HEK293 (cell line): Measurements from ENCODE around the gene PANX1.

Source experiments
- CTCF ChIA-PET: fragments of 350-600 bp; formaldehyde crosslinking; extraction: SDS; loops from one replicate; lab custom pipeline; 2021; ENCODE audit warnings: antibody characterized with exemption; lab: Yijun Ruan, JAX
- POLR2A ChIA-PET: fragments of 300-600 bp; formaldehyde crosslinking; extraction: SDS; loops from one replicate; lab custom pipeline; 2020; ENCODE audit warnings: antibody characterized with exemption, inconsistent platforms; lab: Yijun Ruan, JAX
- H3K27ac ChIP-seq: fragments of 200-500 bp; sonication (Bioruptor generic); 2 replicates; pipeline ENCODE4 v1.5.1; 2014; ENCODE audit warnings: low read depth, low read length, control low read depth, inconsistent platforms; ENCODE audit errors: extremely low read depth
- H3K36me3 ChIP-seq, 2 experiments: fragments of 200-500 bp in 1 of 2; sonication (Bioruptor generic) in 1 of 2; 1 replicate in 1 of 2; 2 replicates in 1 of 2; pipeline ENCODE4 v1.5.1; 2014 to 2017; ENCODE audit warnings: inconsistent platforms in 2 of 2, low read length in 2 of 2; ENCODE audit not compliant: control insufficient read depth in 2 of 2, insufficient read depth in 1 of 2
- H3K4me1 ChIP-seq: fragments of 200-500 bp; sonication (Bioruptor generic); 2 replicates; pipeline ENCODE4 v1.5.1; 2014; ENCODE audit warnings: mild to moderate bottlenecking, low read length, inconsistent platforms; ENCODE audit not compliant: control insufficient read depth, insufficient read depth
- H3K4me3 ChIP-seq: 2 replicates; pipeline ENCODE4 v1.5.1; 2011; ENCODE audit warnings: low read depth, mild to moderate bottlenecking, control low read depth, low read length, moderate library complexity
- H3K9me3 ChIP-seq: fragments of 200-500 bp; sonication (Bioruptor generic); 2 replicates; pipeline ENCODE4 v1.5.1; 2014; ENCODE audit warnings: low read depth, low read length, inconsistent platforms; ENCODE audit not compliant: control insufficient read depth, insufficient read depth
- EGR2 ChIP-seq: fragments of 450-650 bp; formaldehyde crosslinking; IDR thresholded peaks from 2 replicates; pipeline ENCODE4 v1.5.1; 2016; ENCODE audit warnings: low read depth, missing biosample characterization, missing genetic modification characterization
- GFI1B ChIP-seq: fragments of 450-650 bp; formaldehyde crosslinking; IDR thresholded peaks from 2 replicates; pipeline ENCODE4 v1.5.1; 2016; ENCODE audit warnings: missing biosample characterization, missing genetic modification characterization
- RBAK ChIP-seq: fragments of 450-650 bp; formaldehyde crosslinking; IDR thresholded peaks from 2 replicates; pipeline ENCODE4 v1.5.1; 2016; ENCODE audit warnings: missing biosample characterization, missing genetic modification characterization
- SCRT1 ChIP-seq: fragments of 450-650 bp; formaldehyde crosslinking; IDR thresholded peaks from 2 replicates; pipeline ENCODE4 v1.5.1; 2016; ENCODE audit warnings: missing biosample characterization, missing genetic modification characterization, borderline replicate concordance
- ZBTB1 ChIP-seq: fragments of 450-650 bp; formaldehyde crosslinking; IDR thresholded peaks from 2 replicates; pipeline ENCODE4 v1.5.1; 2016; ENCODE audit warnings: missing biosample characterization, missing genetic modification characterization
- ZFHX2 ChIP-seq: fragments of 450-650 bp; formaldehyde crosslinking; conservative IDR thresholded peaks from 2 replicates; pipeline ENCODE4 v1.5.1; 2016; ENCODE audit warnings: missing biosample characterization, missing genetic modification characterization
- ZNF10 ChIP-seq: fragments of 450-650 bp; formaldehyde crosslinking; IDR thresholded peaks from 2 replicates; pipeline ENCODE4 v1.5.1; 2017; ENCODE audit warnings: missing biosample characterization, missing genetic modification characterization
- ZNF112 ChIP-seq: fragments of 450-650 bp; formaldehyde crosslinking; IDR thresholded peaks from 2 replicates; pipeline ENCODE4 v1.5.0; 2017; ENCODE audit warnings: missing biosample characterization, missing genetic modification characterization
- ZNF16 ChIP-seq: fragments of 450-650 bp; formaldehyde crosslinking; IDR thresholded peaks from 2 replicates; pipeline ENCODE4 v1.5.1; 2016; ENCODE audit warnings: low read depth, missing biosample characterization, missing genetic modification characterization
- ZNF174 ChIP-seq: fragments of 450-650 bp; formaldehyde crosslinking; IDR thresholded peaks from 2 replicates; pipeline ENCODE4 v1.5.0; 2017; ENCODE audit warnings: missing biosample characterization, mild to moderate bottlenecking, missing genetic modification characterization
- ZNF175 ChIP-seq: fragments of 450-650 bp; formaldehyde crosslinking; IDR thresholded peaks from 2 replicates; pipeline ENCODE4 v1.5.1; 2016; ENCODE audit warnings: missing biosample characterization, missing genetic modification characterization
- ZNF214 ChIP-seq: fragments of 450-650 bp; formaldehyde crosslinking; IDR thresholded peaks from 2 replicates; pipeline ENCODE4 v1.5.1; 2017; ENCODE audit warnings: missing biosample characterization, mild to moderate bottlenecking, missing genetic modification characterization, borderline replicate concordance
- ZNF48 ChIP-seq: fragments of 450-650 bp; formaldehyde crosslinking; IDR thresholded peaks from 2 replicates; pipeline ENCODE4 v1.5.1; 2016; ENCODE audit warnings: missing biosample characterization, missing genetic modification characterization
- ZNF549 ChIP-seq: fragments of 450-650 bp; IDR thresholded peaks from 2 replicates; pipeline ENCODE4 v1.5.1; 2018; ENCODE audit warnings: missing biosample characterization, missing genetic modification characterization, mild to moderate bottlenecking, inconsistent platforms, moderate library complexity
- ZNF623 ChIP-seq: fragments of 450-650 bp; formaldehyde crosslinking; IDR thresholded peaks from 2 replicates; pipeline ENCODE4 v1.5.1; 2016; ENCODE audit warnings: missing biosample characterization, missing genetic modification characterization
- ZNF654 ChIP-seq: fragments of 450-650 bp; formaldehyde crosslinking; IDR thresholded peaks from 2 replicates; pipeline ENCODE4 v1.5.1; 2016; ENCODE audit warnings: low read depth, missing biosample characterization, missing genetic modification characterization
- ZNF768 ChIP-seq: fragments of 450-650 bp; formaldehyde crosslinking; IDR thresholded peaks from 2 replicates; pipeline ENCODE4 v1.5.1; 2018; ENCODE audit warnings: missing biosample characterization, mild to moderate bottlenecking, missing genetic modification characterization
- TF ChIP-seq, protein P1 (sequence below): sonication (generic); formaldehyde crosslinking; IDR thresholded peaks from 2 replicates; pipeline ENCODE4 v1.8.1; 2022; ENCODE audit warnings: mild to moderate bottlenecking, moderate library complexity, missing genetic modification reagents
- TF ChIP-seq, protein P2 (sequence below): fragments of 450-650 bp; formaldehyde crosslinking; optimal IDR thresholded peaks from 2 replicates; pipeline ENCODE3; 2016; ENCODE audit warnings: missing biosample characterization, mild to moderate bottlenecking, missing genetic modification characterization
- TF ChIP-seq, protein P3 (sequence below): fragments of 450-650 bp; formaldehyde crosslinking; IDR thresholded peaks from 2 replicates; pipeline ENCODE4 v1.5.1; 2017; ENCODE audit warnings: missing biosample characterization, missing genetic modification characterization

The PANX1 gene

DNA sequence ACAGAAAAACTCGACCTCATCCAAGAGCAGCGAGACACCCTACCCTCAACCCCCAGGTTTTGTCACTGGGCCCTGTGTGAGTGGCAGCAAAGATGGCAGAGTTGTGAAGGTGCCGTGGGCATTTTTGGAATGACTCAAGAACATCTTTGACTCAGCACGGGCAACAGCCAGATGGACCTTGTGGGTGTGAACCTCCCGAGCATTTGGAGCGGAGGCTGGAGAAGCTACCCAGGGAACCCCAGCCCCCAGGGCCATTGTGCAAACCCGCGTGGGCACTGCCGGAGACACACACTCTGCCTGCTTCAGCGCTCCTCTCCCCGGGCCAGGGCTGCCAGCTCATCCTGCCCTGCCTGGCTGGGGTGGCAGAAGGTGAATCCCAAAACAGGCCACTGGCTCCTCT is 66.1 kb downstream of the PANX1 start:
- Histone ChIP-seq H3K4me3 (no peak overlapping the region), H3K27ac (no peak overlapping the region), H3K9me3 (no peaks in the 10 kb centered on the region), H3K36me3 (no peaks in the 10 kb centered on the region), H3K4me1 (no peaks in the 10 kb centered on the region)
- POLR2A ChIA-PET, result no interaction called here
- CTCF ChIA-PET, result interaction anchor here (3.0 kb wide), 1 partner anchor 11 kb away, joined by 17 read pairs; no protein-coding TSS in a partner anchor
- TF ChIP-seq GFI1B (tag by site-specific recombination), result no peak
- TF ChIP-seq ZNF174 (tag by site-specific recombination), result no peak
- no peak for TF ChIP-seq ZNF112 (tag by site-specific recombination)
- TF ChIP-seq EGR2, result 0 out of 2 replicates have a peak, but pooled peaks have one; percentile 5
- TF ChIP-seq ZNF549 (tag by site-specific recombination), result no peak
- TF ChIP-seq, protein P1, sequence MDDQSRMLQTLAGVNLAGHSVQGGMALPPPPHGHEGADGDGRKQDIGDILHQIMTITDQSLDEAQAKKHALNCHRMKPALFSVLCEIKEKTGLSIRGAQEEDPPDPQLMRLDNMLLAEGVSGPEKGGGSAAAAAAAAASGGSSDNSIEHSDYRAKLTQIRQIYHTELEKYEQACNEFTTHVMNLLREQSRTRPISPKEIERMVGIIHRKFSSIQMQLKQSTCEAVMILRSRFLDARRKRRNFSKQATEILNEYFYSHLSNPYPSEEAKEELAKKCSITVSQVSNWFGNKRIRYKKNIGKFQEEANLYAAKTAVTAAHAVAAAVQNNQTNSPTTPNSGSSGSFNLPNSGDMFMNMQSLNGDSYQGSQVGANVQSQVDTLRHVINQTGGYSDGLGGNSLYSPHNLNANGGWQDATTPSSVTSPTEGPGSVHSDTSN (CRISPR knock-in tag), result no peak
- no peak for TF ChIP-seq ZNF175 (tag by site-specific recombination)

DNA sequence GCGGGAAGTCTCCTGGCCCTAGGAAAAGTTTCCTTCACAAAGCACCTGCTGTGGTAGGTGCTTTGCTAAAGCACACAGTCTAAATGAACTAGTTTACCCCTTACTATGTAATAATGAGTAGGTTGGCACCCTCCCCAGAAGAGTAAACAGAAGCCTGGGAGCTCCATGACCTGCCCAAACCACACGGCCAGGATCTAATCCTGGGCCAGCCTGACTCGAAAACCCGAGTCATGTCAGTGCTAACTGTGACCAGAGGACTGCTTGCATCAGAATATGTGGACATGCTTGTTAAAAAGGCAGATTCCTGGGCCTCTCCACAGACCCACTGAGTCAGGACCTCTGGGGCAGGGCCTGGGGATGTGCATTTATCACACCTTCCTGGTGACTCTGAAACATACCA is 67.7 kb downstream of the PANX1 start:
- Histone ChIP-seq H3K4me1 (no peaks in the 10 kb centered on the region), H3K4me3 (no peak overlapping the region), H3K9me3 (no peaks in the 10 kb centered on the region), H3K27ac (no peak overlapping the region), H3K36me3 (no peaks in the 10 kb centered on the region)
- no peak for TF ChIP-seq ZNF623 (tag by site-specific recombination)
- POLR2A ChIA-PET, result no interaction called here
- CTCF ChIA-PET, result no interaction called here

DNA sequence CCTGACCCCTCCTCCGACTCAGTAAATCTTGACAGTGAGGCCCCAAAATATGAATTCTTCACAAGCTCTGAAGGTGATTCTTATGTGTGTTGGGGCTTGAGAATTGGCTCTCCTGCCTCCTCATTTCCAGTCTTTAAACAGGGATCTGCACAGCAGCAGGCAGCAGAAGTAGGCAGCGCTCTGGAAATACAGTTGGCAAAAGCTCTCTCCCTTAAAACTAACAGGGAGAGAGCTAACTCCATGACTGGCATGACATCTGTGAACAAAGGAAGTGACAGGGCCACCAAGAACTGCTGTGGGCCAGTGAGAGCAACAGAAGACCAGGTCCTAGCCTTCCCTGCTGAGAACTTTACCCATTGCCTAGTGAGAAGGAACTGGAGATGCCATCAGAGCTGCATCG is 70.1 kb downstream of the PANX1 start:
- no peak overlapping the region for H3K27ac ChIP-seq
- no peaks in the 10 kb centered on the region for H3K9me3 ChIP-seq
- no peak overlapping the region for H3K4me3 ChIP-seq
- TF ChIP-seq ZNF654 (tag by site-specific recombination), result no peak
- TF ChIP-seq, protein P2, sequence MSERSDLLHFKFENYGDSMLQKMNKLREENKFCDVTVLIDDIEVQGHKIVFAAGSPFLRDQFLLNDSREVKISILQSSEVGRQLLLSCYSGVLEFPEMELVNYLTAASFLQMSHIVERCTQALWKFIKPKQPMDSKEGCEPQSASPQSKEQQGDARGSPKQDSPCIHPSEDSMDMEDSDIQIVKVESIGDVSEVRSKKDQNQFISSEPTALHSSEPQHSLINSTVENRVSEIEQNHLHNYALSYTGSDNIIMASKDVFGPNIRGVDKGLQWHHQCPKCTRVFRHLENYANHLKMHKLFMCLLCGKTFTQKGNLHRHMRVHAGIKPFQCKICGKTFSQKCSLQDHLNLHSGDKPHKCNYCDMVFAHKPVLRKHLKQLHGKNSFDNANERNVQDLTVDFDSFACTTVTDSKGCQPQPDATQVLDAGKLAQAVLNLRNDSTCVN (tag by site-specific recombination), result no peak
- no peak for TF ChIP-seq ZBTB1 (tag by site-specific recombination)
- H3K4me1 ChIP-seq, result no peaks in the 10 kb centered on the region
- ChIA-PET CTCF (no interaction called here), POLR2A (no interaction called here)
- no peaks in the 10 kb centered on the region for H3K36me3 ChIP-seq

DNA sequence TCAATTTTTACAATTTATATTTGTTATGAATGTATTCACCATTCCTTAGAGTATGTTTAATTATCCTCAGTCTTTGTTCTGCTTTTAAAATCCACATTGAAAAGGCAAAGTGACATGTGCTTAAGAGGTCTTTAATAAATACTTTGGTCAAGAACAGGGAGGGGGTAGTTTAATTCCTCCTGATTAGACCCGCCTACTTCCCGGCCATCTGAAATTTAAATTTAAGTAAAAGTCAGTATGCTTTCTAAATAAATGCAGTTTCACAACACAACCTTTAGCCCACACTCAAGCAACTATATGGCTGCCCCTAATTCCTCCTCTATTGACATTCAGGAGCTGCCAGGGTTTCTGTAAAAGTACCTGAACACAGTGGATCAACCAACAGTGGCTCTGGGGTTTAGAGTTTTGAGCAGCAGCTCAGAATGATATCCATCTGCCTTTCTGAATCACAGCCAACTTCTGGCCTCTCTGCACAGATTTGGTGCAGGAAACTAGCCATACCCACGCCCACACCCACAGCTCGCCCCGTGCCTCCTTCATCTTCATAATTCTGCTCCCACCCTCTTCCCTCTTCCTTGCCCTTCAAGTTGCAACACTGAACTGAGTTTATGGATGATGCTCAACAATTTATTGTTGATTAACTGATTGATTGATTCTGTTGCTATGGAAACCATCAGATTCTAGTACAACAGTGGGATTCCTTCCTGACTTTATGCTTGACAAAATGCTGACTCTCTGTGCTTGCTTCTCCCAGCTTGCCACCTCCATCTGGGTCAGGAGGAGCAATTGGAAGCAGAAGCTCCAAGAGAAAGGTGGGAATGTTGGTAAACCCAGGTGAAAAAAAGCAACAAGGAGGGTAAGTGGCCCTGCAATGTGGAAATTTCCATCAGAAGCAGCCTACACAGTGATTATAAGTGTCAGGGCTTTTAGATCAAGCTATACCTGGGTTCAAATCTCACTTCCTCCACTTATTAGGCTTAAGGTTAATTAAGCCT is 70.8 kb downstream of the PANX1 start:
- ChIA-PET POLR2A (no interaction called here), CTCF (no interaction called here)
- no peaks in the 10 kb centered on the region for H3K4me1 ChIP-seq
- H3K27ac ChIP-seq, result no peak overlapping the region
- no peak overlapping the region for H3K4me3 ChIP-seq
- H3K9me3 ChIP-seq, result no peaks in the 10 kb centered on the region
- no peaks in the 10 kb centered on the region for H3K36me3 ChIP-seq
- TF ChIP-seq ZNF768, result no peak
- TF ChIP-seq ZNF10 (tag by site-specific recombination), result no peak
- TF ChIP-seq ZNF16 (tag by site-specific recombination), result no peak
- TF ChIP-seq RBAK (tag by site-specific recombination), result no peak
- TF ChIP-seq ZNF214, result no peak
- TF ChIP-seq, protein P3, sequence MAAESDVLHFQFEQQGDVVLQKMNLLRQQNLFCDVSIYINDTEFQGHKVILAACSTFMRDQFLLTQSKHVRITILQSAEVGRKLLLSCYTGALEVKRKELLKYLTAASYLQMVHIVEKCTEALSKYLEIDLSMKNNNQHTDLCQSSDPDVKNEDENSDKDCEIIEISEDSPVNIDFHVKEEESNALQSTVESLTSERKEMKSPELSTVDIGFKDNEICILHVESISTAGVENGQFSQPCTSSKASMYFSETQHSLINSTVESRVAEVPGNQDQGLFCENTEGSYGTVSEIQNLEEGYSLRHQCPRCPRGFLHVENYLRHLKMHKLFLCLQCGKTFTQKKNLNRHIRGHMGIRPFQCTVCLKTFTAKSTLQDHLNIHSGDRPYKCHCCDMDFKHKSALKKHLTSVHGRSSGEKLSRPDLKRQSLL (tag by site-specific recombination), result no peak
- TF ChIP-seq ZFHX2 (tag by site-specific recombination), result peak; percentile 49; the same call in 1 of the 2 replicates
- no peak for TF ChIP-seq ZNF48
- no peak for TF ChIP-seq SCRT1 (tag by site-specific recombination)
- TF ChIP-seq, all 188 proteins: peak for 1
